GM18505 (cell line): ENCODE measurements around the gene NBL1.

ENCODE experiments used
- ATAC-seq: cut with Tn5 transposase; IDR thresholded peaks from one replicate; pipeline ENCODE4 v1.9.1; 2021; ENCODE audit not compliant: unreplicated experiment
- POLR2A ChIP-seq: IDR thresholded peaks from 4 replicates; pipeline ENCODE4 v1.6.1; 2011; ENCODE audit warnings: borderline replicate concordance; ENCODE audit not compliant: insufficient read depth, insufficient read length; ENCODE audit errors: extremely low read depth

Gene NBL1

GRCh38 chr1:19680644-19681043, 36.5 kb downstream of the NBL1 start:
- no peak for ATAC-seq
- TF ChIP-seq POLR2A: no peak

- no peak for TF ChIP-seq POLR2A
These were observed 38.1 kb downstream of the NBL1 start for GRCh38 chr1:19682257-19682656.

GRCh38 chr1:19682901-19683300, 38.8 kb downstream of the NBL1 start:
- TF ChIP-seq POLR2A: no peak
- ATAC-seq: no peak

More at GRCh38 chr1:19682257-19682656, 38.1 kb downstream of the NBL1 start:
- no peak for ATAC-seq

GRCh38 chr1:19683351-19683750, 39.2 kb downstream of the NBL1 start:
- TF ChIP-seq POLR2A: no peak
- no peak for ATAC-seq

DNA sequence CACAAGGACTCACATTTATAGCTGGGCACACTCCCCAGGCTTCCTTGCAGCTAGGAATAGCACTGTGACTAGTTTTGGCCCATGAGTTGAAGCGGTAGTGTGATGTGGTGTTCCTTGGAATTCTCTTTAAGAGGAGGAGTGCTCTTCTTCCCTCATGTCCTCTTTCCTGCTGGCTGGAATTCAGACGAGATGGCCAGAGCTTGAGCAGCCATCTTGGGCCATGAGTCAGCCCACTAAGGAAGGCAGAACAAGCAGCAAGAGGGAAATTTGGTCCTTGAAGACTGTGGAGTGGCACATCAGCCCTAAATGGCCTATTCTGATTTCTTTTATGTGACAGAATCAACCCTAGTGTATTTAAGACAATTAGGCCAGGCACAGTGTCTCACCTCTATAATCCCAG, 40.6 kb downstream of the NBL1 start:
- no peak for TF ChIP-seq POLR2A
- ATAC-seq: no peak

DNA sequence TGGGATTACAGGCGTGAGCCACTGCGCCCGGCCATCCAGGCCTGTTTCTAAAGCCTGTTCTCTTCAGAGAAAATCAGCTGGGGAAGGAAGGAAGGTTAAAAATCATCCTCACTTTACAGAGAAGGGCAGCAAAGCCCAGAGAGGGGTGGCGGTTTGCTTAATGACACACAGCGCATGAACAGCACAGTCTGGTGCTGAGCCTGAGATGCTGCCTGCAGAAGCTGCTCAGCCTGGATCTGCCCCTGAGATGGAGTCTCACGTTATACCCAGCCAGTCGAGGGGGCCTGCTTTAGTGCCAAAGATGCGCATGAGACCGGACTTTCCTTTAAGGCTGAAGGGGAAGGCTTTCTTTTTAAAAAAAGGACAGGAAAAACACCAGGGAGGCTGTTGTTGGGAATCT, 41.9 kb downstream of the NBL1 start:
- no peak for ATAC-seq
- no peak for TF ChIP-seq POLR2A

DNA sequence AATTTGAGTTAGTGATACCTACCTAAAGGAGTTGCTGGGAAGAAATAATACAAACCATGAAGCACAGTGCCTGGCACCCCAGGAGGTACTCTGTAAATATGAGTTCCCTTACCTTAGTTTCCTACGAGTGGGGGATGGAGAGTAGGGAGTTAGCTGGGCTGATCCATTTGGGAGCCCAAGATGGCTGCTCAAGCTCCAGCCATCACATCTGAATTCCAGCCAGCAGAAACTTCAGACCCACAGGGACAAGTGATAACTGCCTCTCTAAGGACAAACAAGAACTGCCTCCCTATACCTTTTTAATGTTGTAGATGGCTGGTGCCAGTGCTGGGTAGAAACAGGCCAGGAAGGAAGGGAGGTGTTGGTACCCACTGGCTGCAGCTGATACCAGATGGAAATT, 43.3 kb downstream of the NBL1 start:
- no peak for ATAC-seq
- TF ChIP-seq POLR2A: no peak

- ATAC-seq: no peak
- TF ChIP-seq POLR2A: no peak
These were observed 44.1 kb downstream of the NBL1 start for GRCh38 chr1:19688041-19688842.

DNA sequence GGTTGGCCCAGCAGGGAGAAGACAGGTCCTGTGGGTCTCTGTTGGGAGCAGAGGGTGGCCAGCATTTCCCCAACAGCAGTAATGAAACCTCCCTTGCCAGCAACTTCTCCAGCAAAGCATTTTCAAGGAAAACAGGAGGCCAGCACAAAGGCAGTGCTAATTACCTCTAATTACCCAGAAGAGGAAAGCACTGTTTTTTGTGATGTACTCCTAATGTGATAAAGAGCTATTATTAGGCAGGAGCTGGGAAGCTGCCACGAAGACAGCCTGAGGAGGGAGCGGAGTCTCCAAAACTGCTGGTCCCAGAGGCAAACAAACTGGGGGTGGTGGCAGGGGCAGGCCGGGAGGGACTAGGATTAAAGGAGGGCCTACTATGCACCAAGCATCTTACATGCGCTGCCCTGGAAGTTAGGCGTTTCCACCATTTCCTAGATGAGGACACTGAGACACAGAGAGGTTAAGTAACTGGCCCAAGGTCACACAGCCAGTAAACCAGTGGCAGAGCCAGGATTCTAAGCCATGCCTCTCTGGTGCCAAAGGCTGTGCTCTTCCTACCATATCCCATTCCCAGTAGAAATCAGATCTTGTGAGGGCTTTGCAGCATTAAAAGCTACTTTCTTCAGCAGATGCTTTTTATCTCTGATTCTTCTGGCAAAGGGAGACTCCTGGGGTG, 45.1 kb downstream of the NBL1 start:
- no peak for ATAC-seq
- TF ChIP-seq POLR2A: no peak

DNA sequence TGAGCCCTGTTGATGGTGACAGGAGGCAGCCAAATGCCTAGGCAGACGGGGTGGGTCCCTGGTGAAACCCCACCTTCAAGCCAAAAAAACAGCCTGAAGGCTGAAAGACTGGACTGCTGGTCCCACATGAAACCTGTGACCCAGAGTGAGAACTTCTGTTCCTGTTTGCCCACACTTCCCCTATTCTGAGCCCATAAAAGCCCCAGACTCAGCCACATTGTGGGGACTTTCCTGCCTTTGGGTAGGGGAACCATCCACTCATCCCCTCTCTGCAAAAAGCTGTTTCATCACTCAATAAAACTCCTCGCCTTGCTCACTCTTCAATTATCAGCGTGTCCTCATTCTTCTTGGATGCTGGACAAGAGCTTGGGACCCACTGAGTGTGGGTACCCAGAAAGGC, 45.7 kb downstream of the NBL1 start:
- no peak for ATAC-seq
- TF ChIP-seq POLR2A: no peak

DNA sequence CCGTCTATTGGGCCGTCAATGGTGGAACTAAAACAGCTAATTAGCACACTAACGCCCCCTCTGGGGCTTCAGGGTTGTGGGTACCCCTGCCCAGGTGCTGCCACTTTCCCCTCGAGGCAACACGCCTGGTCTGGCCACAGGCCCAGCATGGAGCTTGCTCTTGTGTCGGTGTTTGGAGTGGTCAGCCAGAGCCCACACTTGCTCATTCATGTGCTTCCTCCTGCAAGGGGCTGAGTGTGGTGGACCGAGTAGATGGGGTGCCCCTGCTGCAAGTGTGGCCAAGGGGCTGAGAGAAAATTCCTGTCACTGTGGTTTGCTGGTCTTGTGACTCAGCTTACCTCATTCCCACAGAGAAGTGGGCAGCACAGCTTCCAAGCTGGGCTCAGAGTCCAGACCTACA, 46.2 kb downstream of the NBL1 start:
- no peak for TF ChIP-seq POLR2A
- ATAC-seq: no peak

GRCh38 chr1:19694298-19694697, 50.2 kb downstream of the NBL1 start:
- ATAC-seq: no peak
- TF ChIP-seq POLR2A: no peak

DNA sequence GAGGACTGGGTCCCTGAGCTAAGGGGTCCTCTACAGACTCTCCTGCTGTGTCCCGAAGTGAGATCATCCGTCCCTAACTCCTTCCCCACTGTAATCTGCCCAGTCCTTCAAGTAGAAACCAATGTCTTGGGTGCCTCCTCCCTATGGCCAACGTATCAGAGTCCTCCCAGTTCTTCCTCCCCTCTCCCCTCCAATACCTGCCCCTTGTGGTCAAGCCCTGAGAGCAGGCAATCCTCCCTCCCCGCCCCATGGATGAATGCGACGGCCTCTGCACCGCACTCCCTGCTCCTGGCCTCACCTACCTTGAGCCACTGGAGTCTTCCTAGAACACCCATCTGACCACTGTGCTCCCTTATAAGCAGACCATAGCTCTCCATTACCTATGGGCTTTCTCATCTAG, 51.7 kb downstream of the NBL1 start:
- no peak for ATAC-seq
- no peak for TF ChIP-seq POLR2A

DNA sequence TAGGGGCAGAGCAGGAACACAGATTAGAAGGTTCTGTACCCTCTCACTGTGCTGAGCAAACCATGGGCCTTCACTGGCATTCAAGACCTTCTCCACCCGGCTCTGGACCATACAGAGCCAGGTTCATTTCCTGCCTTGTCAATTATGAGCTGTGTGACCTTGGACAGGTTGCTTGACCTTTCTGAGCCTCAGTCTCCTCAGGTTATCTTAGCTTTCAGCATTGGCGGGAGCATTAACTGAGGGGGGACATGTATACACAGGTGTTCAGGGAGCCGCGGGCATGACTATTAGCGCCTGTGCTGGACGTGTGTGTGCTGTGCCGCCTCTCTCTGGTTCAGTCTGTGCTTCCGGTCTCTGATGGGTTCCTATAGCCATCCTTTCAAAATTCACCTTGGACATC, 52.7 kb downstream of the NBL1 start:
- TF ChIP-seq POLR2A: no peak
- no peak for ATAC-seq
